Transverse colon (tissue), 4 donors: Measurements from ENCODE around the gene ABHD17B. TPM values are rescaled to one million over a fixed set of nuclear protein-coding genes. Genes with fewer than 3 reads are reported as not detected.

Experiments used
- DNase-seq: peaks from one replicate; pipeline ENCODE4 v3.0.0-alpha.2; 2019
- H3K27ac ChIP-seq, 4 donors: fragments of 200-600 bp; sonication (generic); 2 replicates each; pipeline ENCODE4 v1.5.1; 2016 to 2018; ENCODE audit warnings: inconsistent platforms in 4 of 4
- H3K27me3 ChIP-seq: fragments of 200-600 bp; sonication (generic); 2 replicates; pipeline ENCODE4 v1.5.1; 2017; ENCODE audit warnings: inconsistent platforms
- H3K36me3 ChIP-seq, 4 donors: fragments of 200-600 bp; sonication (generic); 2 replicates each; pipeline ENCODE4 v1.5.1; 2017 to 2019; ENCODE audit warnings: inconsistent platforms in 4 of 4
- H3K4me1 ChIP-seq, 4 donors: fragments of 200-600 bp; sonication (generic); 2 replicates each; pipeline ENCODE4 v1.5.1; 2017 to 2020; ENCODE audit warnings: inconsistent platforms in 4 of 4
- H3K4me3 ChIP-seq, 4 donors: fragments of 200-600 bp; sonication (generic); 1 replicate in 1 of 4; 2 replicates in 3 of 4; pipeline versions ENCODE4 v1.5.1 to v1.6.1; 2017 to 2019; ENCODE audit warnings: inconsistent platforms in 4 of 4
- H3K9me3 ChIP-seq, 2 donors: fragments of 200-600 bp; sonication (generic); 2 replicates each; pipeline ENCODE4 v1.5.1; 2017 to 2019; ENCODE audit warnings: inconsistent platforms in 2 of 2
- EP300 ChIP-seq: sonication (generic); formaldehyde crosslinking; IDR thresholded peaks from one replicate; pipeline ENCODE4 v1.6.1; 2017; ENCODE audit warnings: antibody characterized with exemption, low read depth
- POLR2A ChIP-seq: fragments of 450-650 bp; IDR thresholded peaks from one replicate; pipeline ENCODE4 v1.6.1; 2016; ENCODE audit warnings: antibody characterized with exemption, mild to moderate bottlenecking, moderate library complexity
- POLR2AphosphoS5 ChIP-seq, 3 donors: sonication (generic); formaldehyde crosslinking; IDR thresholded peaks; one replicate each; pipeline ENCODE4 v1.6.1; 2016; ENCODE audit warnings: antibody characterized with exemption in 3 of 3
- WGBS, 2 donors: methylation state at CpG; one replicate each; pipeline ENCODE4 v1.1.5; 2018; ENCODE audit warnings: low coverage in 1 of 2; 5-methylcytosine and 5-hydroxymethylcytosine counted together
- in situ Hi-C, 4 donors: fragments of 200-750 bp; cut with MboI; loops; one replicate each; pipeline versions ENCODE4 v1.15.0 to v1.15.1; 2017; ENCODE audit warnings: low sequenced_read_pairs in 3 of 4, low pct_ligation_motif_present in 1 of 4, low pct_unique_long_range_greater_than_20kb in 1 of 4
- intact Hi-C: fragments of 100-400 bp; cut with DNase I; formaldehyde crosslinking; loops from one replicate; pipeline ENCODE4 v1.15.1; 2023; ENCODE audit warnings: low total_unique reads
- total RNA-seq, 4 donors: library from RNA; depleted of rRNA; stranded (reverse); fragments of >200 nt; gene quantifications; one replicate each; pipeline ENCODE4 v1.1.0, GENCODE V29; 2016
- TF ChIP-seq, protein P1 (sequence below), 5 experiments: fragments of 200-600 bp in 3 of 5; fragments of 450-650 bp in 2 of 5; sonication (generic) in 3 of 5; IDR thresholded peaks; 1 replicate in 2 of 5; 2 replicates in 3 of 5; pipeline ENCODE4 v1.5.1; 2016 to 2017; ENCODE audit warnings: antibody characterized with exemption in 5 of 5, inconsistent platforms in 3 of 5, mild to moderate bottlenecking in 2 of 5, moderate library complexity in 1 of 5

The ABHD17B gene
- total RNA-seq, 4 donors from 2014 or later: 4.6 to 37.0 (median 21.5) TPM

GRCh38 chr9:71941060-71941568 lies 30.1 kb upstream of the ABHD17B start:
- intact Hi-C loops (no loop called here), in situ Hi-C loops (no loop called here)
- Histone ChIP-seq H3K4me3 (no peak overlapping the region), H3K36me3 (no peaks in the 10 kb centered on the region), H3K27ac (no peak overlapping the region), H3K4me1 (peaks cover 0 to 18% (median 4%) of the 10 kb centered on the region in 4 donors), H3K9me3 (no peaks in the 10 kb centered on the region), H3K27me3 (no peaks in the 10 kb centered on the region)
- TF ChIP-seq, protein P1, sequence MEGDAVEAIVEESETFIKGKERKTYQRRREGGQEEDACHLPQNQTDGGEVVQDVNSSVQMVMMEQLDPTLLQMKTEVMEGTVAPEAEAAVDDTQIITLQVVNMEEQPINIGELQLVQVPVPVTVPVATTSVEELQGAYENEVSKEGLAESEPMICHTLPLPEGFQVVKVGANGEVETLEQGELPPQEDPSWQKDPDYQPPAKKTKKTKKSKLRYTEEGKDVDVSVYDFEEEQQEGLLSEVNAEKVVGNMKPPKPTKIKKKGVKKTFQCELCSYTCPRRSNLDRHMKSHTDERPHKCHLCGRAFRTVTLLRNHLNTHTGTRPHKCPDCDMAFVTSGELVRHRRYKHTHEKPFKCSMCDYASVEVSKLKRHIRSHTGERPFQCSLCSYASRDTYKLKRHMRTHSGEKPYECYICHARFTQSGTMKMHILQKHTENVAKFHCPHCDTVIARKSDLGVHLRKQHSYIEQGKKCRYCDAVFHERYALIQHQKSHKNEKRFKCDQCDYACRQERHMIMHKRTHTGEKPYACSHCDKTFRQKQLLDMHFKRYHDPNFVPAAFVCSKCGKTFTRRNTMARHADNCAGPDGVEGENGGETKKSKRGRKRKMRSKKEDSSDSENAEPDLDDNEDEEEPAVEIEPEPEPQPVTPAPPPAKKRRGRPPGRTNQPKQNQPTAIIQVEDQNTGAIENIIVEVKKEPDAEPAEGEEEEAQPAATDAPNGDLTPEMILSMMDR (IDR thresholded peaks at IDR 0.05): no peak
- no peak for TF ChIP-seq POLR2AphosphoS5 (IDR thresholded peaks at IDR 0.05)
- TF ChIP-seq EP300: no peak
- TF ChIP-seq POLR2A: no peak
- whole genome bisulfite sequencing, 2 donors: 95 to 96% methylated on average over 2 of the region's 2 CpGs
- no peak for DNase-seq

- TF ChIP-seq EP300 (no peak), POLR2AphosphoS5 (IDR thresholded peaks at IDR 0.05) (no peak), POLR2A (no peak)
- TF ChIP-seq, protein P1 (IDR thresholded peaks at IDR 0.05): no peak
- WGBS, 2 donors: 79 to 88% methylated on average over 1 of the region's 1 CpG
- H3K27me3 ChIP-seq: no peaks in the 10 kb centered on the region
- no peak for DNase-seq
- no peaks in the 10 kb centered on the region for H3K9me3 ChIP-seq
- peaks cover 0 to 4% (median 0%) of the 10 kb centered on the region in 4 donors for H3K4me1 ChIP-seq
- H3K4me3 ChIP-seq: no peak overlapping the region
- H3K36me3 ChIP-seq: no peaks in the 10 kb centered on the region
- intact Hi-C loops (no loop called here), in situ Hi-C loops (no loop called here)
- no peak overlapping the region for H3K27ac ChIP-seq
Measured at GRCh38 chr9:71937898-71938297, 26.9 kb upstream of the ABHD17B start.

DNA sequence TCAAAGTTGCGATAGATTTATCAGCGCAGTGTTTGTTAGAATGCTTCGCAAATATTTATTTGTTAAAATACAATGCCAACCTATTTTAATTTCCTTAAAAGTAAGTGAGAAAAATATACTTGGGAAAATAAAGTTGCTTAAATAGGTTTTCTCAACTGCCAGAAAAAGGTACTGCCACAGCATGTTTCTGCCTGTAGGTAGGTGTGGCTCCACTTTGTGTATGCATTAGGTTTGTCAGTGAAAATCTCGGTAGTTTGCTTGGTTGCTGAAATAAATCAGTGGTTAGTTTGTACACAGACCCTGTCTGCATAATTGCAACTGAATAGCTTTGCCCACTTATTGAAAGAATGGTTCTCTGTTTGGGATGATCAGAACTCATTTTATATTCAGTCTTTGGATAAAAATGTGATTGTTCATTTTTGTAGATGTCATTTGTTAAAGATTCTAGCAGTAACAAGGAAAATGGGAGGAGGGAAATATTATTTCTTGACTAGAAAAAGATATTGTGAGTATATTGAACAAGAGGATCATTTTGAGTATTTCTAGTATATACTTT lies 26.2 kb upstream of the ABHD17B start:
- H3K4me3 ChIP-seq: no peak overlapping the region
- H3K27ac ChIP-seq: no peak overlapping the region
- H3K4me1 ChIP-seq: peaks cover 0 to 4% (median 0%) of the 10 kb centered on the region in 4 donors
- 75 to 82% methylated on average over 4 of the region's 4 CpGs for WGBS, 2 donors
- H3K9me3 ChIP-seq: no peaks in the 10 kb centered on the region
- intact Hi-C loops (no loop called here), in situ Hi-C loops (no loop called here)
- H3K36me3 ChIP-seq: no peaks in the 10 kb centered on the region
- no peak for TF ChIP-seq POLR2AphosphoS5 (IDR thresholded peaks at IDR 0.05)
- TF ChIP-seq, protein P1 (IDR thresholded peaks at IDR 0.05): no peak
- DNase-seq: no peak
- H3K27me3 ChIP-seq: no peaks in the 10 kb centered on the region

DNA sequence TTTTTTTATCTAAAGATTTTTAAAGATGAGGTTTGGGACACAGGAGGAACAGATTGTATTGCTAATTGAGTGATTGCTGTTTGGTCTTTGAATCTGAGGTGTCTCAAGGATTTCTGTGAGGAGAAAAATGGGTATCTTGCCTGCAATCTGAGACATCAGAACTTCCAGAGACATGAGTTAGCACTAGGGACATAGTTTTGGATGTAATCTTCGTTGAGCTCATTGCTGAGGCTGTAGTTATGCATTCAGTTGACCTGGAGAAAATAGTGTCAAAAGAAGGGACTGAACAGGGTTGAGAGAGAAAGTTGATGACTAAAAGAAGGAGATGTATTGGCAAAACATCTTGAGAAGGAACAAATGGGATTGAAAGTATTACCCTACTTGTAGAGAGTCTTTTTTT lies 25.1 kb upstream of the ABHD17B start:
- no peak for TF ChIP-seq POLR2AphosphoS5 (IDR thresholded peaks at IDR 0.05)
- TF ChIP-seq POLR2A: no peak
- no peak for TF ChIP-seq EP300
- TF ChIP-seq, protein P1 (IDR thresholded peaks at IDR 0.05): no peak
- WGBS, 2 donors: 36 to 65% methylated on average over 1 of the region's 1 CpG
- H3K9me3 ChIP-seq: no peaks in the 10 kb centered on the region
- DNase-seq: no peak
- in situ Hi-C loops: no loop called here
- intact Hi-C loops: no loop called here
- peaks cover 0 to 8% (median under 1%) of the 10 kb centered on the region in 4 donors for H3K4me1 ChIP-seq
- no peak overlapping the region for H3K4me3 ChIP-seq
- H3K36me3 ChIP-seq: no peaks in the 10 kb centered on the region
- no peaks in the 10 kb centered on the region for H3K27me3 ChIP-seq
- no peak overlapping the region for H3K27ac ChIP-seq
